ENCODE results near the gene SLC2A1.

SLC2A1 gene

GRCh38 chr1:42940851-42941639 lies 17.6 kb downstream of the SLC2A1 start:
- DNase-seq: no peak

GRCh38 chr1:42938645-42939615 lies 19.7 kb downstream of the SLC2A1 start:
- DNase-seq: no peak

DNA sequence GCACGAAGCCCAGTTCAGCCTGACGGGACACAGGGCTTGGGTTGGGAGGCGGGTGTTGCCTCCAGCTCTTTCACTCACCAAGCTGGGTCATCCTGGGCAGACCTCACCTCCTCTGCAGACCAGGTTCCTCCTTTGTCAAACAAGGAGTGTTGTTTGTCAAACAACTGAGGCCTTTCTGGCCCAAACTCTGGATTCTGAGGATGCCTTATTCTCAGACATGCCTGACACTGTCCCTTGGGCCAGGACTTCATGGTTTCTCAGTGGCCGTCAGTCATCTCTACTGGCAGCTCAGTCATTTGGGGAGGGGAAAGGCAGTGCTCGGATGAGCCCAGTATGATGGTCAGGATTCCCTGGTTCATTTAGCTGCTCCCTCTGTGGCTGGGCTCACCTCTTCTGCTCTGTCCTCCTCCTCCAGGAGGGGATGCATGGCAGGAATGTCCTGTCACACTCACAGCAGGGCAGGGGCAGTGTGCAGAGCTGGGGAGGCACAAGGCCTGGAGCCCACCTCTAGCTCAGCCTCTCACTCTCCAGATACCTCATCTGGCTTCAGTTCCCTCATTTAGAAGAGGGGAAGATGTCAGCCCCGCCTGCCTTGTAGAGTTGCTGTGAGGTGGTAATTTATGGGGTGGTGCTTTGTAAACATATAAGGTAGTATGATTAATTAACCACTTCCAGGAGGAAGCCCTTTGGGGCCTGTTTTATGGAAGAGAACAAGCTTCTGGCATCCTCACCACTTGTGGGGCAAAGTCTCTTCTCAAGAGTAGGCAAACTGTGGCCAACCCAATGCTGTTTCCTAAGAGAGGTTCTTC lies 20.6 kb downstream of the SLC2A1 start:
- DNase-seq: no peak

DNA sequence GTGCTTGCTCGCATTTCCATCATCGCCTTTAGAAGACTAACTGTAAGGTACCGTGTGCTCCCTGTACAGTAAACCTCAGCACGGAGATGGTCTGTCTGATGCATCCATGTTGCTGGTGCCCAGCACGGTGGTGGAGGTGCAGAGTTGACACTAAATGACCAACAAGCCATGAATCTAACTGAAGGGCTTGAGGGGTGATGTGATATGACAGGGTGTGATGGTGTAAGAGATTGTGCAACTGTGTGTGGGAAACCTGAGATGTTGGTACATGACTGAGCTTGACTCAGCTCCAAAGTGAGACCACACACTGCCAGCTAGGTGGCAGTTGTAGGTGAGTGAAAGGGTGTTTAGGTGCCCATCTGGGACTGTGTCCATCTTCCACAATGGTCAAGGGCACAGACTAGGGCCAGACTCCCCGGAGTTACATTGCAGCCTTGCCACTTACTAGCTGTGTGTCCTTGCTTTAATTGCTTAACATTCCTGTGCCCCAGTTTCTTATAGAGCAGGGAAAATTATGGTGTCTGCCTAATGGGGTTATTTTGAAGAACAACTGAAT lies 21.4 kb downstream of the SLC2A1 start:
- no peak for DNase-seq

DNA sequence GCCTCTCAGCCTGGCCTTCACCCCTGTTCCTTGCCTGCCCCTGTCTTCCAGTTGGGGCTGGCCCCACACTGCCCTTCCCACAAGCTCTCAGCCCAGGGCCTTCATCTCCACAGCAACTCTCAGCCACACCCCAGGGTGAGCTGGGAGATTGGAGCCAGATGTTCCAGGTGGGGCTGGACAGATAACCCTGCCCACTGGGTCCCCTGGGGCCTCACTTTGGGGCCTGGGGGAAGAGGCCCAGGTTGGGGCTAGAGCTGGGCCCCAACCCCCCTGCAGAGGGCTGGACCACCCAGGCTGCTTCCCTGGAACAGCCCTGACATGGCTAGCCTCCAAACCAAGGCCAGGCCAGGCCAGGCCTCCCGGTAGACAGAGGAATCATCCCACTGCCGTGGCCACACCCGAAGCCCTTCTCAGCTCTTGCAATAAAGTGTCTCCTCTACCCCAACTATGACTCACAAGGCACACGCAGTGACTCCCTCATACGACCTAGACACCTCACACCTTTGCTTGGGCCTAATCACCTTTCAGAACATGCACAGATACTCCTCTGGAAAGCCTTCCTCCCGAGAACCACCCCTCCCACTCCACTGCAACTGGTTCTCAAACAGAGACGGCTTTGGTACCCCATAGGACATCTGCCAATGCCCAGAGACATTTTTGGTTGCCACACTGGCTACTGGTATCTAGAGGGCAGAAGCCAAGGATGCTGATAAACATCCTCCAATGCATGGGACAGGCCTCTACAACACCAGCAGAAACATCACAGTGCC lies 22.2 kb downstream of the SLC2A1 start:
- no peak for DNase-seq

- no peak for DNase-seq
Observed at GRCh38 chr1:42935971-42936308, 22.7 kb downstream of the SLC2A1 start.

DNA sequence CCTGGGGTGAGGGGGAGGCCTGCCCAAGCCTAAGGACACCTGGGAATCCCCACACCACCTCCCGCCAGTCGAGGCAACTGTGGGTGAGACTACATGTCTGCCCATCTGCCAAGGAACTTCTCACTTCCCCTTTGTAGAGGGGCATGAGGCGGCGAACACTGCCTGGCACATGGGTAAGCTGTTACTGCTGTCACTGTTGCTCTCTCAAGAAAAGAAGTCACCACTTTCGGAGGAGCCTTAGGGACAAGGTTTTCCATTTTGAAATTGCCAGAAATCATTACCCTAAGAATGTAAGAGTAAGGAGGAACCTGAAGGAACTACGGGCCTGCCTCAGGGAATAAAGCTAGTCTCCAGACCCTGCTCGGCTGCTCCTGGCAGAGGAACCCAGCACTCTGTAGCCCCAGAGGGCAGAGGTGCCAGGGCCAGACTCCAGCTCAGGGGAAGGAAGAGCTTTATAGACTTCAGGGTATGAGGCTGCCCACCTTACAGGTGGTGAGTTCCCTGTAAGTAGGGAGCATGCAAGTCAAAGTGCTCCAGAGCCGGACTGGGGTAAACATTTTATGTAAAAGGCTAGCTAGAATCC lies 23.3 kb downstream of the SLC2A1 start:
- no peak for DNase-seq

- DNase-seq: no peak
Observed at GRCh38 chr1:42934541-42935312, 23.9 kb downstream of the SLC2A1 start.

- no peak for DNase-seq
Observed at GRCh38 chr1:42933610-42934491, 24.8 kb downstream of the SLC2A1 start.

DNA sequence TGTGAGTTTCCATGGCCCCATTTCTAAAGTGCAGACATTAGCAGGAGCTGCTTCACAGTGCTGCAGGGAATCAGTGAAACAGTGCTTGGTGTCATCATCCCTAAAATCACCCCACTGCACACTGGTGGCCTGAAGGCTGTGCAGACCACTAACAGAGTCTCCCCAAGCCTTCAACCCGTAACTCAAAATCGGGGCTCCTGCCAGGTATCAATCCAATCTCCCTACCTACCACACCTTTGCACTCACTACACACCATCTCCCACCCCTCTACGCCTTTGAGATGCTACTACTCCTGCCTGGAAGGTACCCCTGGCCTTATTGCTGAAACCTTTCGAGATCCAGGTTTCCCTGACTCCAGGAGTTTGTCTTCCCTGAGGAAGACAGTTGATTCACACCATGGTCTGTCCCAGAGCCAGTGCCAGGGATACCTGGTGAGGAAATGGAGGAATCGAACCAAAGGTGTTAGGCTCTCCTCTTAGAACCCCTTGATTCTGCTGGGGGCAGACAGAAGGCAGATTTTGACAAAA lies 25.5 kb downstream of the SLC2A1 start:
- DNase-seq: no peak

DNA sequence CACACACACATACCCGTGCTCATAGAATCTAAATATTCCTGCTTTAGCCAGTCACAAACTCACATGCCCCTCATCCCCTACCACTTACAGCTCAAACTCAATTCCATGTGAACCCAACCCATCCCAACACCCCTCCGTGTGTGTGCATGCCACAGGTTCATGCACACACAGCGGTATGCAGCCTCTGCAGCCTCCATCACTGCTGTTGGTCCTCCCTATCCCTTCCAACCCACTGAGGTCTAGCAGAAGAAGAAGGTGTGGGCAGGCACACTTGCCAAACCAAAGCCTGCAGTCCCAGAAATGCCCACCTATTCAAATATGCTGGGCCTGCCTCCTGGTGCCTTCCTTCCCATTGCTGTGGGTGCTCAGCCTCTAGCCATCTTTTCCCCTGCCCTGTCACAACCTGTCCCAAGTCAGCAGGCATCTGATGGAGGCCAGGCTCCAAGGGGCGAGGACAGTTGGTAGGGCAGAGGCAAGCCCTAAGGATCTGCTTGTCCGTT lies 26.2 kb downstream of the SLC2A1 start:
- no peak for DNase-seq

- DNase-seq: peak; percentile 49 to 66 (median 62)
Observed at GRCh38 chr1:42931911-42932422, 26.7 kb downstream of the SLC2A1 start.

- DNase-seq: peak in 1 of 4 experiments; percentile 20
Observed at GRCh38 chr1:42931108-42931539, 27.5 kb downstream of the SLC2A1 start.

- no peak for DNase-seq
Observed at GRCh38 chr1:42930178-42931107, 28.2 kb downstream of the SLC2A1 start.

GRCh38 chr1:42929434-42930177 lies 29.1 kb downstream of the SLC2A1 start:
- no peak for DNase-seq

GRCh38 chr1:42928859-42929258 lies 29.8 kb downstream of the SLC2A1 start:
- DNase-seq: no peak

- DNase-seq: no peak
Observed at GRCh38 chr1:42927920-42928505, 30.7 kb downstream of the SLC2A1 start.

All from activated CD4-positive, CD25-positive, alpha-beta regulatory T cell (primary cell).